Central memory CD8-positive, alpha-beta T cell (primary cell): ENCODE results near the gene CLIP4.
"Not testable (repeated sequence)": the region's sequence is repeated elsewhere in the genome, so short reads cannot be mapped to it uniquely, and the experiment has no call there.

Source experiments
- ATAC-seq: fragments of 150-1000 bp; cut with Tn5 transposase; replicated peaks from 2 replicates; pipeline ENCODE4 v1.10.0; 2022; ENCODE audit warnings: mild to moderate bottlenecking, moderate FRiP score, moderate number of reproducible peaks; ENCODE audit not compliant: poor library complexity, severe bottlenecking; ENCODE audit errors: extremely low read depth
- DNase-seq, 2 donors: peaks; one replicate each; pipeline ENCODE4 v3.0.0; 2021; ENCODE audit warnings: low spot score in 2 of 2
- H3K27ac Mint-ChIP-seq: one replicate; pipeline ENCODE4 v1.8.0; 2022; ENCODE audit warnings: low read depth, mild to moderate bottlenecking, moderate library complexity, mixed read lengths
- H3K27me3 Mint-ChIP-seq: one replicate; pipeline ENCODE4 v1.8.0; 2022; ENCODE audit warnings: mixed read lengths
- H3K36me3 Mint-ChIP-seq: one replicate; pipeline ENCODE4 v1.8.0; 2022; ENCODE audit warnings: mild to moderate bottlenecking, moderate library complexity, mixed read lengths; ENCODE audit not compliant: insufficient read depth
- H3K4me1 Mint-ChIP-seq: one replicate; pipeline ENCODE4 v1.8.0; 2022; ENCODE audit warnings: mixed read lengths
- H3K4me3 Mint-ChIP-seq: one replicate; pipeline ENCODE4 v1.8.0; 2022; ENCODE audit warnings: mild to moderate bottlenecking, moderate library complexity, mixed read lengths
- H3K9me3 Mint-ChIP-seq: one replicate; pipeline ENCODE4 v1.8.0; 2022; ENCODE audit warnings: mixed read lengths

The CLIP4 gene

DNA sequence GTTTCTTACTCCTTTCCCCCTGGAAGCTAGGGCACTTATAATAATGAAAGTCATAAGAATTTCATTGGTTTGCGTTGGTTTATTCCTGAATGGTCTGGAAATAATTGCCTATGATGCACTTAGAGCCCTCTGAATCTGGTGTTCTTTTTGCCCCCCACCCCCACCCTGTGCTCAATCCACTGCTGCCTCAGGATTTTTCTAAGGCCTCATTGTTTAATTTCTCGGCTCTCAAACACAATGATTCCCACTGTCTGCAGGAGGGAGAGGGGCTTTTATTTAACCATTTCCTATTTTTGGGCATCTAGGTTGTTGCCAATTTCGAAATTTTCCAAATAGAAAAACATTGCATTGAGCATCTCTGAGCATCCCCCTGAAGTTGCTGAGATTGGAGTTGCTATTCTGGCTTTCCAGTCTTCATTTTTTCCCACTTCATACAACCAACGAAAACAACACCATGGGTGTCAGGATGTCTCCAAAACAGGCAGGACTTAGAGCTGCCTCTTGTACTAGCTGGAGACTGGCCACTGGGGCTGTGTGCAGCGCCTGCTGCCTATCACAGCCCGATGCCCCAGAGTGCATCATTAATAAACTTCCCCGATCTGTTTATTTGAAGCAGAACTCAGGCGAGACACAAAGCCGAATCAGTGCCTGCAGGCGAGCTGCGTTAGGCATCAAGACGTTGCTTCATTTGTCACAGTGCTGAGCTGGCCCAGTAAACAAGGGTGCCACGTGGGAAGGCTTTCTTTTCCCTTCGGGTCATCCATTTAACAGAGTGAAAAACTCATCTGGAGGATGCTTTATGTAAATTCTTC is 39.1 kb upstream of the CLIP4 start:
- Mint-ChIP-seq H3K4me1 (no peaks in the 10 kb centered on the region), H3K36me3 (peaks cover 1% of the 10 kb centered on the region), H3K9me3 (no peaks in the 10 kb centered on the region), H3K27me3 (no peaks in the 10 kb centered on the region), H3K27ac (no peak overlapping the region), H3K4me3 (no peak overlapping the region)
- DNase-seq (no peak), ATAC-seq (no peak)

DNA sequence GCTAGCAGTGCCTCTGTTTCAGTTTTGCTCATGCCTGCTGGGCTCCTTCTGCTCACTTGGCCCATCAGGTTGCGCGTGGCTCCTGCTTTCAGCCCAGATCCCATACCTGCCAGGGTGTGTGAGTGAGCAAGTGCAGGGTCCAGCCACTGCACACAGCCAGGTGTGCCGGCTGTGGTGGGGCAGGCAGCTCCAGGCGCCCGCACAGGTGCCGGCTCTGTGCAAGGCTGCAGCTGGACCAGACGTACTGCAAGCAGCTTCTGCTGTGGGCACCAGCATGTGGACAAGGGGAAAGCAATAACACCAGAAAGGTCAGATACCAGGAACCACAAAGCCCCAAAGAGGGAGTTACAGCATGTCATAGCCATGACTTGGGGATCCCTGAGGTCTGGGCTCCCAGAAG is 35.3 kb upstream of the CLIP4 start:
- Mint-ChIP-seq H3K4me3 (no peak overlapping the region), H3K36me3 (peaks cover 1% of the 10 kb centered on the region)
- ATAC-seq, result no peak

DNA sequence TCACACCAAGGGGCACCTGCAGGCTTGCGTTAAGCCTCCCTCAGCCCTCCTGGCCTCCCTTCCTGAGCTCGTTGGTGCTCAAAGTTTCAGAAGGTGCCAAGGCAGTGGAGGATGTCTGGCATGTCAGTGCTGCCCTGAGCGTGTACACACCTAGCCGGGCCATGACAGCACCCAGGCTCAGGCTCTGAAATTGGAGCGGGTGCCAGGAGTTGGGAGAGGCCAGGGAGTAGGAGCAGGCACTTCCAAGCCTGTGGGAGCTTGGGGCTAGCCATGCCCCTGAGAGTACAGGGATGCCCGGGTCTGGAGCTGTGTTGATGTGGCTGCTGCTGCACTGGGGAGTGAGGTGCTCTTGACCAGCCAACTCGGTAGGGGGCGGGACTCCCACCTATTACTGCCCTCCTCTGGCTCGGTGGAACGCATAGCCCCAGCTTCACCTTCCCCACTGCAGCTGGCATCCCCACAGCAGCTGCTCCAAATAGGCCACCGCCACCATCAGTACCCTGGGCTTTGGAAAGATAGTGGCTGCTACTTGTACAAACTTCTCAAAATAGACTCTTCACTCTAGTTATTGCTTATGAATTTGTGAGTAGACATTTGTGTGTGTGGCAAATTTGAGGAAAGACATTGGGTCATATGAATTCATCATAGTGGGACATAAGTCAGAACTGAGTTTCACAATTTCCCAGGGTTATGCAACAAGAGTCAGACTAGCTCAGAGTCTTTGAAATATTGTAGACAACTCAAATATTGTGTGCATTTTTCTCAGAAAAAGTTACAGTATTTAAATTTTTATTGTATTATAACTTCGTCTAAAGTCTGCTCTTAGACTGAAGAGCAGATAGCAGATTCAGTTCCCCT is 34.1 kb upstream of the CLIP4 start:
- Mint-ChIP-seq H3K27me3 (no peaks in the 10 kb centered on the region), H3K36me3 (peaks cover 1% of the 10 kb centered on the region), H3K9me3 (no peaks in the 10 kb centered on the region), H3K27ac (no peak overlapping the region), H3K4me1 (no peaks in the 10 kb centered on the region), H3K4me3 (no peak overlapping the region)
- no peak for ATAC-seq
- DNase-seq, result no peak

More for the DNA sequence above, 35.3 kb upstream of the CLIP4 start:
- no peaks in the 10 kb centered on the region for H3K27me3 Mint-ChIP-seq
- no peak for DNase-seq
- no peak overlapping the region for H3K27ac Mint-ChIP-seq
- no peaks in the 10 kb centered on the region for H3K9me3 Mint-ChIP-seq
- H3K4me1 Mint-ChIP-seq, result no peaks in the 10 kb centered on the region

DNA sequence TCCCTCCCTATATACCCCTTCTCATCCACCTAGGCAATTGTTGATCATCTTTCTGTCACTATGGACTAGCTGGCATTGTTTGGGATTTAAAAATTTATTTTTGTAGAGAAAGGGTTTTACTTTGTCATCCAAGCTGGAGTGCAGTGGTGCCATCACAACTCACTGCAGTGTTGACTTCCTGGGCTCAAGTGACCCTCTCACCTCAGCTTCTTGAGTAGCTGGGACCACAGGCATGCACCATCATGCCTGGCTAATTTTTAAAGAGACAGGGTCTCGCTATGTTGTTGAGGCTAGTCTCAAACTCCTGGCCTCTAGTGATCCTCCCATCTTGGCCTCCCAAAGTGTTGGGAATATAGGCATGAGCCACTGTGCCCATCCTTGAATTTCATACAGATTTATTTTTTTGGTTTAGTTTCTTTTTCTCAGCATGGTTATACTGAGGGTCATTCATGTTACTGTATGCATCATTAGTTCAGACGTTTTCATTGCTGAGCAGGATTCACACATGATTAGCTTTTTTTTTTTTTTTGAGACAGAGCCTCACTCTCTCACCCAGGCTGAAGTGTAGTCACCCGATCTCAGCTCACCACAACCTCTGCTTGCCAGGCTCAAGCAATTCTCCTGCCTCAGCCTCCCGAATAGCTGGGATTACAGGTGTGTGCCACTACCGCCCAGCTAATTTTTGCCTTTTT is 32.3 kb upstream of the CLIP4 start:
- no peak for ATAC-seq
- peaks cover 10% of the 10 kb centered on the region for H3K27me3 Mint-ChIP-seq
- no peak for DNase-seq
- H3K4me3 Mint-ChIP-seq, result no peak overlapping the region
- H3K4me1 Mint-ChIP-seq, result no peaks in the 10 kb centered on the region
- no peaks in the 10 kb centered on the region for H3K9me3 Mint-ChIP-seq
- H3K36me3 Mint-ChIP-seq, result peaks cover 4% of the 10 kb centered on the region
- no peak overlapping the region for H3K27ac Mint-ChIP-seq

DNA sequence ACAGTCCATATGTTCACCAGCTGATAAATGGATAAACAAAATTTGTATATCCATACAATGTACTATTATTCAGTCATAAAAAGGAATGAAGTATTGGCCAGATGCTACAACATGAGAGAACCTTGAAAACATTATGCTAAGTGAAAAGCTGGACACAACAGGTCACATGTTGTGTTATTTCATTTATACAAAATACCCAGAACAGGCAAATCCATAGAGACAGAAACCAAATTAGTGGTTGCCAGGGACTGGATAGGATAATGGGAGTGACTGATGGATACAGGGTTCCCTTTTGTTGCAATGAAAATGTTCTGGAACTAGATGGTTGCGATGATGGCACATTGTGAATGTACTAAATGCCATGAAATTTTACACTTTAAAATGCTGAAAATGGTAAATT is 30.7 kb upstream of the CLIP4 start:
- Mint-ChIP-seq H3K4me3 (no peak overlapping the region), H3K27me3 (peaks cover 26% of the 10 kb centered on the region), H3K9me3 (no peaks in the 10 kb centered on the region), H3K4me1 (no peaks in the 10 kb centered on the region), H3K27ac (no peak overlapping the region), H3K36me3 (peaks cover 3% of the 10 kb centered on the region)
- no peak for DNase-seq
- no peak for ATAC-seq

DNA sequence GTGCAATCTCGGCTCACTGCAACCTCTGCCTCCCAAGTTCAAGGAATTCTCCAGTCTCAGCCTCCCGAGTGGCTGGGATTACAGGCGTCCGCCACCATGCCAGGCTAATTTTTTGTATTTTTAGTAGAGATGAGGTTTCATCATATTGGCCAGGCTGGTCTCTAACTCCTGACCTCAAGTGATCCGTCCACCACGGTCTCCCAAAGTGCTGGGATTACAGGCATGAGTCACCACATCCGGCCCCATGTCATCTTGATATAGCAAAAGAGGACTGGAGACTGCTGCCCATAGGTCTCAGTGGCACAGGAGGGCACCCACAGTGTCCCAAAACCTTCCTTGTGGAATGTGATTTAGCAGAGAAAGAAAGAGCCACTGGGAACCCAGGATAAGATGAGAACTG is 24.9 kb upstream of the CLIP4 start:
- H3K9me3 Mint-ChIP-seq, ATAC-seq, DNase-seq, H3K4me3 Mint-ChIP-seq, H3K36me3 Mint-ChIP-seq, H3K4me1 Mint-ChIP-seq, H3K27ac Mint-ChIP-seq: not testable (repeated sequence)
- H3K27me3 Mint-ChIP-seq, result peaks cover 34% of the 10 kb centered on the region

DNA sequence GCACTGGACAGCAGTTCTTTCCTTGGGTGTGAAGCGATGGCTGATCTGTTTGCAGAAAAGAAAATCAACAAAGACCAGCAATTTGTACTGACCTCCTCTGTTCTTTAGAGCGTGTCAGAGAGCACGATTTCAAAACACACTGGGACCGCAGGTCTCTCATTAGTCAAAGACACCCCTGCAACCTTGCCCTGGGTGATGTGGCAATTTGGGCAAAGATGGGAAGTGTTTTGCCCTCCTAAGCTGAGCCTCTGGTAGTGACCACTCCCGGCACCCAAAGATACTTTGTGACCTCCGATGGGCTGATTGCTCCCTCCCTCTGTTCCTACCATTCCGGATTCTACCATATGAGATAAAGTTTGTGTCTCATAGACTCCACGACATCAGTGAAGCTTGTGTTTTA is 18.2 kb upstream of the CLIP4 start:
- DNase-seq, result no peak
- H3K27me3 Mint-ChIP-seq, result peaks cover 10% of the 10 kb centered on the region
- H3K36me3 Mint-ChIP-seq, result no peaks in the 10 kb centered on the region
- no peak overlapping the region for H3K4me3 Mint-ChIP-seq
- no peak for ATAC-seq
- no peaks in the 10 kb centered on the region for H3K4me1 Mint-ChIP-seq
- no peaks in the 10 kb centered on the region for H3K9me3 Mint-ChIP-seq
- no peak overlapping the region for H3K27ac Mint-ChIP-seq

DNA sequence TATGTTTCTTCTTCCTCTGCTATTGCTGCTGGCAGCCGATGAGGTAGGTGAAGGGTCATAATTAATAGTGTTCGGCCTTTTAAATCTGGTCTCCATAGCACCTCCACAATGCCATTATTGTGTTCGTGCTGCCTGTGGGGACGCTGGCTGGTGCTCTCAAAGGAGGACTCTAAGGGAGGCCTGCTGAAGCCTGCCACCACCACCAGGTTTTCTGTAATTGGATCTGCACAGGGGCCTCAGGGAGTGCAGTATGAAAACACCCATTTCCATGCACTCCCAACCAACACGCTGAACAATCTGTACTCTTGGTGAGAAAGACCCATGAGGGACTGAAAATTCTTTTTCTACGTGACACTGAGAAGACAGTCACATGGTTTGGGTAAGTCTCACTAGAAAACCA is 17.6 kb upstream of the CLIP4 start:
- ATAC-seq, result no peak
- Mint-ChIP-seq H3K9me3 (no peaks in the 10 kb centered on the region), H3K4me3 (no peak overlapping the region), H3K27ac (no peak overlapping the region), H3K27me3 (peaks cover 10% of the 10 kb centered on the region), H3K4me1 (no peaks in the 10 kb centered on the region), H3K36me3 (no peaks in the 10 kb centered on the region)
- DNase-seq, result no peak

DNA sequence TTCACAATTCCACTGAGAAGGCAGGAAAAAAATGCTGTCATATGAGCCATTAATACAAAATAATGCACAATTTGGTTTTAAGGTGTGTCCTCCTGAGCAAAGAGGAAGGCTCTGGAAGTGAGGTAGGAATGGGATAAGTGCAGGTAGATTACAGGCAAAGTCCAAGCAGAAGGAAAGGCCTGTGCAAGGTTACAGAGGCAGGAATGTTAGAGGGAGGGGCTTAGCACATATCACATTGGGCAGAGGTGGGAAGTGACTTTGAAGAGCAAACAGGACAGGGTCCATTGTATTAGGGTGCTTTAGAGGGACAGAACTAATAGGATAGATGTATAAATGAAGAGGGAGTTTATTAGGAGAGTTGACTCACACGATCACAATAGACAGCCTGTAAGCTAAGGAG is 14.7 kb upstream of the CLIP4 start:
- DNase-seq, result no peak
- ATAC-seq, result no peak
- no peak overlapping the region for H3K4me3 Mint-ChIP-seq
- no peaks in the 10 kb centered on the region for H3K9me3 Mint-ChIP-seq
- H3K4me1 Mint-ChIP-seq, result no peaks in the 10 kb centered on the region
- H3K27ac Mint-ChIP-seq, result no peak overlapping the region
- no peaks in the 10 kb centered on the region for H3K36me3 Mint-ChIP-seq
- peaks cover 10% of the 10 kb centered on the region for H3K27me3 Mint-ChIP-seq

DNA sequence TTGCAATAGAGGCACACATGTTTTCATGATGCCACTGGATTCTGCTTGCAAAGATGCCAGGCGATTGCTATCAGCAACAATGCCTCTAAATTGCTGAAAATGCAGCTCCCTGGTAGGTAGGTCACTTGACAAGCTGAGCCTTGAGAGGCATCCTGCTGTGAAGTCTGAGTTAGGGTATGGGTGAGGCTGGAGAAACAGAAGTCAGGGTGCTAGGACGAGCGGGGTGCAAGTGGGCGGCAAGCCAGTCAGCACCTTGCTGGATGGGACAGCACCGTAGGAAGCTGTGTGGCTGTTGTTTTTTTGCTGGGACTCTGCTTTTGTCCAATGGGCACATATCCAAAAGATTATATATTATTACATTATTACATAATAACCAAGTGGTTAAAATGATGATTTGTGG is 10.5 kb upstream of the CLIP4 start:
- Mint-ChIP-seq H3K36me3 (no peaks in the 10 kb centered on the region), H3K27me3 (peaks cover 13% of the 10 kb centered on the region), H3K9me3 (no peaks in the 10 kb centered on the region), H3K4me1 (no peaks in the 10 kb centered on the region), H3K27ac (no peak overlapping the region), H3K4me3 (no peak overlapping the region)
- ATAC-seq (no peak), DNase-seq (no peak)

DNA sequence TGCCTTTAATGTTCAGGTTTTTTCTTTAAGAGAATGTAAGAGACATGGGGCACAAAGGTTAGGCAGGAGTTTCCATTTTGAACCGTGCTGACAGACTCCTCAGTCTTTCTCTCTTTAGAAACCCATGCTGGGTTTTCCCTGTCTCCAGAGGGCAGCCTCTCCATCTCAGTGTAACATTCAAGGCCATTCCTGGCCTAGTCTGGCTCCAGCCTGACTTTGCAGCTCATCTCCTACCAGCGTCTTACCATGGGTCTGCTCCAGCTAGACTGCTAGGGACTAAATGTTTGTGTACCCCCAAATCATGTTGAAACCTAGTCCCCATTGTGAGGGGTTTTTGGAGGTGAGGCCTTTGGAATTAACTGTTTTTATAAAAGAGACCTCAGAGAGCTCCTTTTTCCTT is 9.8 kb upstream of the CLIP4 start:
- H3K4me1 Mint-ChIP-seq, result no peaks in the 10 kb centered on the region
- H3K36me3 Mint-ChIP-seq, result no peaks in the 10 kb centered on the region
- DNase-seq (no peak), ATAC-seq (no peak)
- H3K9me3 Mint-ChIP-seq, result no peaks in the 10 kb centered on the region
- no peak overlapping the region for H3K4me3 Mint-ChIP-seq
- no peak overlapping the region for H3K27ac Mint-ChIP-seq
- peaks cover 14% of the 10 kb centered on the region for H3K27me3 Mint-ChIP-seq

DNA sequence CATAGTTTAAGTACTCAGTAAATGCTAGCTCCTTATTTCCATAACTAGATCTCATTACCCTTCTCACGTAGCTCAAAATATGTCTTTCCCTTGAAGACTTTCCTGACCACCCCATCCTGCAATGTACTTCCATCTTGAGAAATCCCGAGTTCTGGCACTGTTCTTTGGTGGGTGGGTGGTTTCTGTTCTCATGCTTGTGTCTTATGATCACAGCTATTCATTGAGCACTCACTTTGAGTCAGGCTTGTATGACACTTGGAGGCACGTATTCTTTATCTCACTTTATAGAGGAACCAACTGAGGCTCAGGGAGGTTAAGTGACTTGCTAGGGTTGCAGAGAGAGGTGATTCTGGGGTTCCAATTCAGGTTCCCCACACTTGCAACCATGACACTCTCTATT is 9.0 kb upstream of the CLIP4 start:
- no peak overlapping the region for H3K27ac Mint-ChIP-seq
- no peaks in the 10 kb centered on the region for H3K4me1 Mint-ChIP-seq
- ATAC-seq (no peak), DNase-seq (no peak)
- no peaks in the 10 kb centered on the region for H3K9me3 Mint-ChIP-seq
- peaks cover 7% of the 10 kb centered on the region for H3K27me3 Mint-ChIP-seq
- no peaks in the 10 kb centered on the region for H3K36me3 Mint-ChIP-seq
- no peak overlapping the region for H3K4me3 Mint-ChIP-seq
